GM18858 (cell line): ENCODE results near the gene GALNT16.
"Not testable (repeated sequence)": the region's sequence is repeated elsewhere in the genome, so short reads cannot be mapped to it uniquely, and the experiment has no call there.

ENCODE experiments used
- ATAC-seq: cut with Tn5 transposase; IDR thresholded peaks from one replicate; pipeline ENCODE4 v1.9.1; 2021; ENCODE audit not compliant: unreplicated experiment

The GALNT16 gene

GRCh38 chr14:69259527-69260189, at the start of gene GALNT16:
TSS of gene GALNT16 (plus strand) at chr14:69260158. CDS start at chr14:69260291, 133 bp downstream.
- ATAC-seq = no peak

DNA sequence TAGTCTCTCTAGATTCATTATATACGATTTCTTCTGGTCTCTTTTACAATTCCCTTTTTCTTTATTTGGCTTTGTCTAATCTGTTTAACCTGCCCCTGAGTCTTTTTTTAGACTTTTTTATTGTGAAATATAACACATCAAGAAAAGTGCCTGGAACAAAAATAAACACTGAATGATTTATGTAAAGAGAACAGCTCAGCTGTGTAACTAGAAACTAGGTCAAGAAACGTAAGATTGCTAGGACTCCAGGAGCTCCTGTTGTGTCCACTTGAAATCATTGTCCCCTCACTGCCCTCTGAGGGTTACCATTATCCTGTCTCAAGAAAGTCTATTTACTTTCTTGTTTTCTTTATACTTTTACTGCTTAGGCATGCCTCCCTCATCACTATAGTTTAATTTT, 45.6 kb upstream of the GALNT16 start:
- ATAC-seq = no peak

GRCh38 chr14:69217663-69218062, 42.3 kb upstream of the GALNT16 start:
- ATAC-seq = not testable (repeated sequence)

- no peak for ATAC-seq
These were observed 35.0 kb upstream of the GALNT16 start for GRCh38 chr14:69224946-69225345.

DNA sequence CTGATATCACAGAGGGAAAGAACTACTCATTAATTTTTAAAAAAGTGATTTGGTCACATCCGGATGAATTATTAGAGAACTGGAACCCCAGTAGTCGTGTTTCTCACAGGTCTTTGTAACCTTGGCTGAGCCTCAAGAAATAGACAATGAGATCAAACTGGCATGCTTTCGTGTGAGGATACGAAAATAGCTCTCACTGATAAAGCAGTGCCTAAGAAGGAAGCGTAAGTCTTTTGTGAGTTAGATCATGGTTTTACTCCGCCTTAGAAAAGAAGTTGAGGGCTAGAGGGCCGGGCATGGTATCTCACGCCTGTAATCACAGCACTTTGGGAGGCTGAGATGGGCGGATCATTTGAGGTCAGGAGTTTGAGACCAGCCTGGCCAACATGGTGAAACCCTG, 33.8 kb upstream of the GALNT16 start:
- no peak for ATAC-seq

DNA sequence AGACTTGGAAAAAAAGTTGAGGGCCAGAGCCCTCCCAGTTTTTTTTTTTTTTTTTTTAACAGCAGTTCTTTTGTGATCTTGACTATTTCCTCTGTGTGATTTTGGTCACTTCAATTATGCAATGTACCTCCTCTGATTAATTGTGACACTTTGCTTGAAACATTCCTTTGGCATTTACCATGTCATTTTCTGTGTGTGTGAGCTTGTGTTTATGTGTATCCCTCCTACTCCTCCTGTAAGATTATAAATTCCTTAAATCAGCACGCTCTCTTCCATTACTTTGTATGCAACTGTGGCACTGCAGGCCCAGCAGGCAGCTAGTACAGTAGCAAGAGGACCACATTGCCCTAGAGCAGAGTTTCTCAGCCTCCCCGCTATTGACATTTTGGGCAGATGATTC, 33.2 kb upstream of the GALNT16 start:
- no peak for ATAC-seq

- ATAC-seq = no peak
These were observed 28.5 kb upstream of the GALNT16 start for GRCh38 chr14:69231486-69231885.

GRCh38 chr14:69232388-69232787, 27.6 kb upstream of the GALNT16 start:
- no peak for ATAC-seq

DNA sequence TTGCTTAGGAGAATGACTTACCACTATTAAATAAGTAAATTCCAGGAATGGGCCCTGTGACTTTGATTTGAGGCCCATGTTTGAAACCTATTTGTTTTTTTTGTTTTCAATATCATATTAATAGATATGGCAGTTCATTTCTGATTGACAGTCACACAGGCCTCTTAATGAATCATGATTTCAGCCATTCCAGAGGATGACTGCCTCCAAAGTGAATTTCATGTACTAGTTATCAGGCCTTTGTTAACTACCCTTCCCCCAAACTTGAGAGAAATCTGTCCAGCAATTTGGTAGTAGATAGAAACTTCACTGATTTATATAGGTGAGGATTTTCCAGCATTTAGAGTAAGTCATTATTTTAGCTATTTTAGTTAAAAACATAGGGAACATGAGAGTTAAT, 25.9 kb upstream of the GALNT16 start:
- no peak for ATAC-seq

DNA sequence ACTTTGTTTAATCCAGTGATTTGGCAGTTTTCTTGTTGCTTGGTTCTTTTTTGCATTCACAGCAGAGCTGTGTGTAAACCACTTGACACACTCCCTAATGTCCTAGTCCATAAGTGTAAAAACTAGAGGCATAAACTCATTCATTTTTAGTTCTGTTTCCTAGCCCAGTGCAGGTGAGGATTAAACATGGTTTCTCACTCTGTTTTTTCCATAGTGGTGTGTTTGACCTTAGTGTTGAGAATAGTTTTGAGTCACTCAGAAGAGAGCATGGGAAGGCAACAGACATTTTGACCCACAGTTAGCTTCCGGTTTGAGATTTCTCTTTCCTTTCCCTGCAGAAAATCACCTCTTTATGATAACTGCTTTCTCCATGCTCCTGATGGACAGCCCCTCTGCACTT, 24.2 kb upstream of the GALNT16 start:
- ATAC-seq = no peak

DNA sequence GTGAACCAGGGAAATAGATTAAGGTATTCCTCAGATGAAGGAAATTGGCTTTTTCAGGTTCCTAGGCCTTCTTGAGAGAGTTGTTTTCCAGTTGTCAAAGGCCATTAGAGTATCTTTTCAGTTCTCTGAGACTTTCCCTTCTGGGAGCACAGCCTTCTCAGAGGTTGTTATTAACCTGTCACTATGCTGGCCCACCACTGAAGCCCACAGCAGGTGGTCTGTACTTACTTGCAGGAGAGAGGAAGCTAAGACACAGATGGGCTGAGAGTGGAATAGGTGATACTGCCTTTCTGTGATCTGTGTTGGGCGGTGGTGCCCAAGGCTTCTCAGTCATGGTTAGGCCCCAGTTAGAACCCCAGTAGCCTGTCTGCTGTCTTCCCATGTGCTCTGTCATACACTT, 22.8 kb upstream of the GALNT16 start:
- ATAC-seq = no peak

DNA sequence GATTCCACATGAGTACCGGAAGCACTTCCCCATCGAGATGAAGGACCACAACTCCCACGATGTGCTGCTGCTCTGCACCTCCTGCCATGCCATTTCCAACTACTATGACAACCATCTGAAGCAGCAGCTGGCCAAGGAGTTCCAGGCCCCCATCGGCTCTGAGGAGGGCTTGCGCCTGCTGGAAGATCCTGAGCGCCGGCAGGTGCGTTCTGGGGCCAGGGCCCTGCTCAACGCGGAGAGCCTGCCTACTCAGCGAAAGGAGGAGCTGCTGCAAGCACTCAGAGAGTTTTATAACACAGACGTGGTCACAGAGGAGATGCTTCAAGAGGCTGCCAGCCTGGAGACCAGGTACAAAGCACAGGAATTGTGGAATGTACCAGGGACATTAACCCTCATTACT, 22.4 kb upstream of the GALNT16 start:
- ATAC-seq = no peak

DNA sequence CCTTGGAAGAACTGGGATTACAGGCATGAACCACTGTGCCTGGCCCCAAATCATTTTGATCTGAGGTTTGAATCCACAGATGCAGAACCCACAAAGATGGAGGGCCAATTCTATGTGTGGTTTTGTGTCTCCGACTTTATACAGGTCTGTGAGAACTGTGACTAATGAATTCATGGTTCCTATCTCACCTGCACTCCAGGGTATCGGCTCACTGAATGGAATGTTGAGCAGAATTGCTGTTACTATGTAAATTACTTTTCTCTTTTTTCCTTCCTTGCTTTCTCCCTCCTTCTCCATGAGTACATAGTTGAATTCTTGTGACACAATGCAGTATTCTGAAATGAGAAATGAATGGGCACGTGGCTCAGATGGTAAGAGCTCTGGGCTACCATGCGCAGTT, 21.1 kb upstream of the GALNT16 start:
- ATAC-seq = no peak

- ATAC-seq = no peak
These were observed 19.3 kb upstream of the GALNT16 start for GRCh38 chr14:69240527-69241173.

- ATAC-seq = no peak
These were observed 18.4 kb upstream of the GALNT16 start for GRCh38 chr14:69241577-69241976.

DNA sequence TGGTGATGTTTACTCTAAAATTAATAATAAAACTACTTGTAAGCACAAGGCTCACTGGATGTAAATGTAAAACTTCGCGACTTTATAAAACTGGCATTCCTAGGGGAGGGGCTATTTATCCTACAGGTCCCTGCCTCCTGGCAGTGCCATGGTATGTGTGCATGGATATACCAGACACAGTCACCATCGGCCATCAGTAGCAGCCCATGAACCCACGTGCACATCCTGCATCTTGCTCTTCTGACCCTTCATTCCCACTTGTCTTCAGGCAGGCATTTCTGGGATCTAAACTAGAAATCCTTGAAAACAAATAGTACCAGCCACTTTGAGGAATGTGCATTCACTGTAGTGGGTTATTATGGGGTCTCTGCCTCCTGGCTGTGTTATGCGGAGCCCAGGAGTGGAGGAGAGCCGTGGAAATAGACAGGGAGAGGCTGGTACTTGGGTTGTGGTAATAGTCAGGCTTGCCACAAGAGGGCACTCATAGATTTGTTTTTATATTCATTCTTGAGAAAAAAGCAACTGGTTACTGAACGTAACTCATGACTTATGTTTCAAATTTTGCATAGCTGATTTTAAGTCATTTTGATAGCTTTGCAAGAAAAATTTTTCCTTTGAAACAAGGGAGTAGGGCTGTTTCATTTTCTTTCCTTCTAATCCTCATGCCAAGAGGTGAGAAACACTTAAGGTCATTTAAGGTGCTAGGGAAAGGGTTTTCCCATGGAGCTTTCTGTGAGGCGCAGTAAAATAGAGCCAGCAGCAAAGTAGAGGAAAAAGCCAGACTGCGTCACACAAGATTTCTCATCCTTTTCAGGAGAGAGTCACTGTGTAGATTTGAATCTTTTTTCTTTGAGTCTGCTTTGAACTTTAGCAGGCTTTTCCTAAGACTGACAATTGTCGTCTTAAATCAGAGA, 17.4 kb upstream of the GALNT16 start:
- no peak for ATAC-seq

DNA sequence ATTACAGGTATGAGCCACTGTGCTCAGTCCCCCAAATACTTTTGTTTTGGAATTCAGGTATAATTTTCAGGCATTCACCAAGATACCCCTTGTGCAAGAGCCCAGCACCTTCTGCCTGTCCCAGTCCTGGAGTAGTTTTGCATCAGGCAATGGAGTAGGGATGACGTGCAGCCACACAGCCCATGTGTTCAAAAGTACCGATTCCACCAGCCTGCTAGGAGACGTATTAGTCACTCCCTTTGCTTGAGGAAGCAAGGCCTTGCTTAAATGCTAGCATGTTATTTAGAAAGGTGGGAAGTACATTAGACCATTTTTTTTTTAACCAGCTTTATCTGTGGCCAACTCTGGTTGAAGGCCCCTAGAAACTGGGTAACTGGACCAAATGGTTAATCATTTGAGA, 15.0 kb upstream of the GALNT16 start:
- no peak for ATAC-seq

DNA sequence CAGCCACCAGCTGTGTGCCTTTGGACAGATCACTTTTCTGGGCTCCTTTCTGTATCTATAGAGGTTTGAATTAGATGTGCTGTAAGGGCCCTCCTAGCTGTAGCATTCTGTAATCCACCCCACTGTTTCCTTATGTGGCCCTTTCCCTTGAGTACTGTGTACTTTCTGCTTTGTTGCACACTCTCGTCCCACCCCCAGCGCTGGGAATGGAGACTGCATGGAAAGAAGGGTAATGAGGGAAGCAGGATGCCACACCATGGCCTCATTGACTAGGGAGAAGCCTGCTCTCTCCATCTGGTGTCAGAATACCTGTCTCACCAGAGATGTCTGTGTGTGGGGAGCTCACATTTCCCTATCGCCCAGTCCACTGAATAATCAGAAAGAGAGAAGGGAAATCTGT, 13.6 kb upstream of the GALNT16 start:
- no peak for ATAC-seq

DNA sequence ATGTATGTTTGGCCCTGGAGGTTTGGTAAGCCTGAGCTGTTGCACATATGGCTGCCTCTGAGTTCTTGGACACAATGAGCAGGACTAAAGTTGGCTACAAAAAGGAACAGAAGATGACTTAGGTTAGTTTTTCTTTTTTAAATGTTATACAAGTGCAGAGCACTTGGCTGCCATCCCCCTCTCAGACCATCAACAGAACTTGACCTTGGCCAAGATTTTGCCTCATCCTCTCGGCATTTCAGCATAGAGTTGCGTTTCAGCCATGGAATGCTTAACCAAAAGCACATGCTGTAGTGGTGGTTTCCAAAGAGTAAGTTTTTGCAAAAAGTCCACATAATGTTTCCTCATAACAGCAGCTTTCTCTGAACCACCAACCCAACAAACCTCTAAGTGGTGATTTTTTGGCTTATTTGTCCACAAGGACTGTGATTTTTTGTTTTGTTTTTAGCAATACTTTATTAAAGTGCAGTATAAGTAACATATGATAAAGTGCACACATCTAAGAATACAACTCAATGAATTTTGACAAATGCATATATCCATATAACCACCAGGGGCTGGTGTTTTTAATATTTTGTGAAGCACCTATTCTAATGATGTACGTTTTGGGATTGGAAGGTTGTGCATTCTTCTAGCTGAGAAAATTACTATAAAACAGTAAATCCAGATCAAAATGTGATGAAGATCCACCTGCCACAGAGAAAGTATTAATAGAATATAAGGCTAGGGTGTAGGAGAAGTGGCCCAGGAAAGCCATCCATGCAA, 12.1 kb upstream of the GALNT16 start:
- no peak for ATAC-seq

DNA sequence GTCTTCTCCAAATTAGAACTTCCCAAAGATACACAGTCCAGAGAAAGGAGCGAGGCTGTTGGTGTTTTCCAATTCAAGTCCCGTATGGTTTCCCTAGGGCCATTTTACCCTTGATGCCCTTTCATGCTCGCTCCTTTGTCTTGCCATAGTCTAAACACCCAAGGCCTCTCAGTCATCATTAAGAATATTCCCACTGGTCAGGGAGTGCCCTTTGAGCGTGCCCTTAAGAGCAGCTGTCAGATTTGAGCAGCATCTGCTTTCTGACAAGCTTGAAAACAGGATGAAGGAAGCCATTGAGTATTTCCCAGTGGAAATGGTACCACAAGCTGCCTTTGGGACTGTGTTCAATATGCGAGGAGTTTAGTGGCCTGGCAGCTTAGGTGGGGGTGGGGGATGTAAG, 10.4 kb upstream of the GALNT16 start:
- ATAC-seq = no peak

DNA sequence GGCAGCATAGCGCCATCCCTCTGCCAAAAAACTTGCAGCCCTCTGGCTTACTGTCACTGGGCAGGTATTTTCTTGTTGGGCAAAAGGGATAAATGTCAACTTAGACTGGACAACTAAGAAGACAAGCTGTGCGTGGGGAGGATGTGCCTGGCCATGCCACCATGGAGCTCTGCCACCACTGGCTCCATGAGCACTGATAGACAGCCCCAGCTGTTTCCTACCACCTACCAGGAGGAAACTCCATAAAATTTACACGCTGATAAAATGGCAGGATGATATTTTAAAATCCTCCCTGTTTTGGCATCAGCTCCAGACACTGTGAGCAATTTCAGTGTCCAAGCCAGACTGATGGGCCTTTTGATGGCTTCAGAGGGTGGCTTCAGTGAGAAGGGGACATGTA, 7.1 kb upstream of the GALNT16 start:
- no peak for ATAC-seq
